HG02973 (cell line): ENCODE measurements around the gene PPP2R2C.

Experiments used
- ATAC-seq: cut with Tn5 transposase; IDR thresholded peaks from one replicate; pipeline ENCODE4 v1.9.1; 2021; ENCODE audit warnings: moderate library complexity; ENCODE audit not compliant: unreplicated experiment

PPP2R2C gene

DNA sequence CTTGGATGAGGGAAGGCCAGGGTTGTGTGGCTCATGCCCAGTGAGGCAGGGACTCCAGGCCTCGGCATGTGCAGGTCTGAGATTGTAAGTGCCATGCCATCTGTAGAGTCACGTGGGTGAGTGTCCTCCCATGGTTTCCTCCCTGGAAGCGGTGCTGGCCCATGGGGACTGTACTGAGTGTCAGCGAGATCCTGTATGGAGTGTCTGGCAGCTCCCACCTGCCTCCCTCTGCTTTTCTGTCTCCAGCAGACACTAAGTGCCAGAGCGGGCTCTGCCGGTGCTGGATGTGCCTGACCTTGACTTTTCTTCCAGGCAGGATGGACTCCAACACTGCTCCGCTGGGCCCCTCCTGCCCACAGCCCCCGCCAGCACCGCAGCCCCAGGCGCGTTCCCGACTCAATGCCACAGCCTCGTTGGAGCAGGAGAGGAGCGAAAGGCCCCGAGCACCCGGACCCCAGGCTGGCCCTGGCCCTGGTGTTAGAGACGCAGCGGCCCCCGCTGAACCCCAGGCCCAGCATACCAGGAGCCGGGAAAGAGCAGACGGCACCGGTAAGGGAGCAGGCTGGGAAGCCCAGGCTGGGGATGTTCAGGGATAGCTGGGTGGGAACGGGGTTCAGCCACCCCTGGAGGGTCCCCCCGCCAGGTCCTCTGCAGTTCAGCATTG lies 195.1 kb downstream of the PPP2R2C start:
- ATAC-seq, result no peak

DNA sequence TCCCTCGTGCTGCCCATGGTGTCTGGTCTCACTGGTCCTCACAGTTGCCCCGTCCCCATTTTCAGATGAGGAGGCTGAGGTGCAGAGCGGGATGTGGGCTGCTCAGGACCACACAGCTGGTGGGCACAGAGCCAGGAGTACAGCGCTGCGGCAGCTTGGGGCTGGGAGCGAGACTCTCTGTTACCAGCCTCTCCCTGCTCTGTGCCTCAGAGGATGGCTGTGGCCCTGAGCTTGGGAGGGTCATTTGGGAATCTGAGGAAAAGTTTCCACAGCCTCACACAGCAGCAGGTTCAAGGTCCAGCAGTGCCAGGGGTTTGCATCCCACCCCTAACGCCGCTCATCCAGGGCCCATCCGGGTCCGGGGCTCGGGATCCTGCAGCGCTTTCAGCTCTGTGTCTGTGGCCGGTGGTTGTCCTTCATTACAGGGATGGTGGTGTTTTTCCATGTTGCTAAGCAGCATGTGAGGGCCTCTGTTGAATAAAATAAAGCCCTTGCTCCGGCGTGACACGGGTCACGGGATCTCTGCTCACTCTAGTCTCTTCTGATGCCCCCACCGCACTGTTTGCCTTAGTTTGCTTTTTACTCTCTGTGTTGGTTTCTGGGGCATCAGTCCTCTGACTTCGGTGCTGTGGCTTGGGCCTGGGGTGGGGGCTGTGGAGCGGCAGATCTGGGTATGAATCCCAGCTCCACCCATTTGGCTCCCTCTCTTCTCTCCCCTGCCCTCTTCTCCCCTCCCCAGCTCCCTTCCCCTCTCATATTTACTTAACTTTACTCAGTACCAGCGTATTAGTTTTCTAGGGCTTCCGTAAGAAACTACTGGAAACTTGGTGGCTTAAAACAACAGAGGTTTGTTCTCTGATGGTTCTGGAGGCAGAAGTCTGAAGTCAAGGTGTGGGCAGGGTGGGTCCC lies 196.3 kb downstream of the PPP2R2C start:
- no peak for ATAC-seq

DNA sequence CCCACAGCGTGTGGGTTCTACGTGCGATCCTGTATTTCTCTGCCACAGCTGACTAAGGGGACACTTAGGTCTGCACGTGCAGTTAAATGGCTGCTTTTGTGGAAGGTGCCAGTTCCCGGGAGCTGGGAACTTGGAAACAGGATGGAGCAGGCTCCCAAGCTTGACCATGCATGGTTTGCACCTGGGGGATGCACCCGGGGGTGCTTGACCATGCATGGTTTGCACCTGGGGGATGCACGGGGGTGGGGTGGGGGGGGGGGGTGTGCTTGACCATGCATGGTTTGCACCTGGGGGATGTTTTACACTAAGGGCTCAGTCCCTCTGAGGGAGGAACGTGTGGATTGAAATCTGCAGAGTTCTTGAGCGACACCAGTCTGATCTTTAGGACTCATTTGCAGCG lies 197.1 kb downstream of the PPP2R2C start:
- ATAC-seq, result no peak

DNA sequence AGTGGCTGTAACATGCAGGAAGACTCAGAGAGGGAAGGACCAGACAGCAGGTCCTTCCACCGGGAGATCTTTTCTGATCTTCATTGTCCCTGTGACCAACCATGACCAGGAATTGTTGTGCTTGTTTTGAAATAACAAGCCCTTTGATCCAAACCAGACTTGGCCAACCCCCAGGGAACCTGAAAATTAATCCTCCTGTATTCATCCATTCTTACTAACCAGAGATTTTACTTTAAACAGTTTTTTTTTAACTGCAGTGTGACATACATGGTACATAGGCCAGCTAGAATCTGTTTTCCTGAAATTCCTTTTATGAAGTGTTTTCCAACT lies 198.8 kb downstream of the PPP2R2C start:
- ATAC-seq, result no peak

DNA sequence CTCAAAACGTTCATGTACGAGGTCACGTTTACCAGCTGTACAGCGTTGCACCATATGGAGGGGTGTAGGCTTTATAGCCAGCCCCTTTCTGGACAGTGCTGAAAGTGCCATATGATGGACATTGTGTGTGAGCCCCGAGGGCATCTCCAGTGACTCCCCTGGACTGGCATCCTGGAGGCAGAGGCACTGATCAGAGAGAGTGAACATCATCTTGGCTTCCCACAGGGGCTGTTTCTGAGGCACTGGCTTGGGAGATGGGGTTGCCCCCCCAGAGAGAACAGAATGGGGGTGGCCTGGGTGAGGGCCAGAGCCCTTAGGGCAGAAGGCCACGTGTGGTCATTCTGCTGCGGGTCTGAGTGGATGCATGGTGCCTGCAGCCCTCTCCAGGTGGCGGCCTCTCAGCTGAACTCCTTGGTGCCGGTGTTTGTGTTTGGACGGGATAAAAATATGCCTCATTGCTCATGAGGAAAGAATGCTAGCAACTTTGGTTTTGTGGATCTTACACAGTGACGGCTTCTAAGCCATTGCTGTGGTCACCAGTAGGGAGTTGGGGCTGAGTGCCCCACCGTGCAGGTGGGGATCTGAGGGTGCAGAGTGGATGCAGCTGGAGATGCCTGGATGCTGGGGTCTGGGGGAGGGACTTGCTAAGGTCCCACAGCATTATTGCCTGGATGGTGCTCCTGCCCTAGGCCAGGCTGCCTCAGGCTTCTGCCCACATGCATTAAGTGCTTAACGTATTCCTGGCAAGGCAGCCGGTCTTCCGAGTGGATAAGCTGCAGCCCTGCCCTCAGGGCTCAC lies 199.4 kb downstream of the PPP2R2C start:
- ATAC-seq, result no peak

DNA sequence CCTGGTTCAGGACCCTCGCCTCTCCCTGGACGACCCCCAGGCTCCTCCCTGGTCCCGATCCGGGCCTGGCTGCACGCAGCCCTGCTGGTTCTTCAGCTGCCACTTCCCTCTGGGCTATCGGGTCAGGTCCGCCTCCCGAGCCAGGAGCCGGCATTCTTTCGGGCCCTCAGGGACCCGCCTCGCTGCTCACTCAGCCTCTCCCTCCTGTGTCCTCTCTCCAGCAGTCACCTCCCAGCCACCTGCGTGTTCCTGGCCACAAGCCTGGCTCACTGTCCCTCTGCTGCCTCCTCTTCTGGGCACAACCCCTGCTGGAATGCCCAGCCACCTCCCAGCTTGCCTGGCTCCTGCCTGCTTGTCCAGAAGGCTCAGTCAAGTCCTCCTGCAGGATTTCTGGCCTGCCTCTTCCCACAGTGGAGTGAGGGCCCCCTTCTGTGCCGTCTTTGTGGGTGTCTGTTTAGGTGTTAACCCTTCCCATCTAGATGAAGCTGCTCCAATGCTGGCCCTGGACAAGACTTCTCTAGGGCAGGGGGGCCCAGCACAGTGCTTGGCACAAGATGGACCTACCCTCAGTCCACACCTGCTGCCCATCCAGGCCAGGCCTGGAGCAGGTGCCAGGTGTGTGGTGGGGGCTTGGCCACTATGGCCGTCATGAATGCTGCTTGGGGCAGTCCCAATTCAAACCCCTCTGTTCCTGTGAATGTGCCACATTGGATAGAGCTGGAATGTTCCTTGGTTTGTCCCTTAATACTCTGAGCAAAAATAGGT lies 200.5 kb downstream of the PPP2R2C start:
- no peak for ATAC-seq

DNA sequence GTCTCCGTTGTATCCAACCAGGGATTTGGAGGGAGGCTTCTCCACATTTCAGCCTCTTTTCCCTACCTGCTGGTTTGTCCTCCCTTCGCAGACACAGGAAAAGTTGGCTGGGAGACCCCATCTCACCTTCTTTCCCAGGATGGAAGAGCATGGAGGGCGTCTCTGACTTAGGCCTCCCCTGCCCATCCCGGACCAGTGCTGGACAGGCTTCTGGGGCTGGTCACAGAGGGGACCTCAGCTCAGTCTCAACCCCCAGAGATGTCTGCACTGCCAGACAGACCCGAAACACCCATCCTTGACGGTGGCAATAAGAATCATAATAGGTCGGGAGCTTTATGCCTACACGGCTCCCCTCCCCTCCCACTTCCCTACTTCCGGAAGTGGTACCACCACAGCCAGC lies 201.2 kb downstream of the PPP2R2C start:
- no peak for ATAC-seq

DNA sequence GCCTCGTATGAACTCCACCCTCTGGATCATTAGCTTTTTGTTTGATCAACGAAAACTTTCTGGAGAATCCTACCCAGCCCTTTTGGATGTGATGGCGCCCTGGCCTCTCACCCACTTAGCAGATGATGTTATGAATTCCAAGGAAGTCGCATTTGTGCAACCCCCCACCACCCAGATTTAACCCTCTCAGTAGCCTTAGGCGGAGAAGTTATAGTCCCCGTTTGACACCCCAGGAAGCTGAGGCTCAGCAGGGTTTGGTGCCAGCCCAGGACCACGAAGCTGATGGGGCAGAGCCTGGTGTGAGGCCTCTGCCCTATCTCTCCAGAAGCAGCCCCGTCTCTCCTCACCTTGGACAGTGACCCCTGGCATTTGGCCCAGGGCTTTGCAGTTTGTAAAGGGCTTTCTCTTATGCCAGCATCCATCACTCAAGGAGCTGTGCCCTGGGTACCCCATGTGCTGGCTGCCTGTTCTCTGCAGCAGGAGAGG lies 201.7 kb downstream of the PPP2R2C start:
- ATAC-seq, result no peak
